Dendritic cell treated with granulocyte-macrophage colony-stimulating factor and Interleukin-4, amounts not matched to agents 40 ng/mL and 50 ng/mL, for 4 days (primary cell): Measurements from ENCODE around the gene CELA3A.
"Not testable (repeated sequence)": the region's sequence is repeated elsewhere in the genome, so short reads cannot be mapped to it uniquely, and the experiment has no call there.

ENCODE experiments used
- H3K27ac Mint-ChIP-seq: one replicate; pipeline ENCODE4 v1.8.0; 2022; ENCODE audit warnings: mild to moderate bottlenecking, mixed read lengths
- H3K27me3 Mint-ChIP-seq: one replicate; pipeline ENCODE4 v1.8.0; 2022; ENCODE audit warnings: mild to moderate bottlenecking, mixed read lengths
- H3K36me3 Mint-ChIP-seq: one replicate; pipeline ENCODE4 v1.8.0; 2022; ENCODE audit warnings: low read depth, mixed read lengths
- H3K4me1 Mint-ChIP-seq: one replicate; pipeline ENCODE4 v1.8.0; 2022; ENCODE audit warnings: low read depth, mixed read lengths
- H3K4me3 Mint-ChIP-seq: one replicate; pipeline ENCODE4 v1.8.0; 2022; ENCODE audit warnings: mild to moderate bottlenecking, moderate library complexity, mixed read lengths
- H3K9me3 Mint-ChIP-seq: one replicate; pipeline ENCODE4 v1.8.0; 2022; ENCODE audit warnings: mixed read lengths
- intact Hi-C: fragments of 100-400 bp; cut with micrococcal nuclease; formaldehyde crosslinking; loops from one replicate; pipeline ENCODE4 v1.15.0; 2022

CELA3A gene, protein sequence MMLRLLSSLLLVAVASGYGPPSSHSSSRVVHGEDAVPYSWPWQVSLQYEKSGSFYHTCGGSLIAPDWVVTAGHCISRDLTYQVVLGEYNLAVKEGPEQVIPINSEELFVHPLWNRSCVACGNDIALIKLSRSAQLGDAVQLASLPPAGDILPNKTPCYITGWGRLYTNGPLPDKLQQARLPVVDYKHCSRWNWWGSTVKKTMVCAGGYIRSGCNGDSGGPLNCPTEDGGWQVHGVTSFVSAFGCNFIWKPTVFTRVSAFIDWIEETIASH

DNA sequence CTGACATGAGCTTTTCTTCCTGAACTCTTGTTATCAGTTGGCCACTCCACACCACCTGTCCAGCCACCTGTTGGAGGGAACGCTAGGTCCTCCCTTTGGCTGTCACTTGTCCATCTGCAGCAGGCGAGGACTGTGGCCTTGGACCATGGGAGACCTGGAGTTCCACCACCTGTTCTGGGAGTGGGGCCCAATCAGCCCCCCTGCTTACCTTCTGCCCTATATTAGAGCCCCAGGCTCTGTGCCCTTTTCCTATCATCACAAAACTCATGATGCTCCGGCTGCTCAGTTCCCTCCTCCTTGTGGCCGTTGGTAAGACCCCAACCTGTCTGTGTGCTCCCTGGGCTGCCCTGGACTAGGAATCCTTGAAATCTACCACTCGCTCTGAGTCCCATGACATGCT, at the start of gene CELA3A:
Gene CELA3A (plus strand): TSS at position 249 of the 400 bp plus-strand sequence. CDS start 18 bp downstream, at position 267.
- Mint-ChIP-seq H3K9me3 (no peaks in the 10 kb centered on the region), H3K27ac (no peak within 1 kb of the TSS)

DNA sequence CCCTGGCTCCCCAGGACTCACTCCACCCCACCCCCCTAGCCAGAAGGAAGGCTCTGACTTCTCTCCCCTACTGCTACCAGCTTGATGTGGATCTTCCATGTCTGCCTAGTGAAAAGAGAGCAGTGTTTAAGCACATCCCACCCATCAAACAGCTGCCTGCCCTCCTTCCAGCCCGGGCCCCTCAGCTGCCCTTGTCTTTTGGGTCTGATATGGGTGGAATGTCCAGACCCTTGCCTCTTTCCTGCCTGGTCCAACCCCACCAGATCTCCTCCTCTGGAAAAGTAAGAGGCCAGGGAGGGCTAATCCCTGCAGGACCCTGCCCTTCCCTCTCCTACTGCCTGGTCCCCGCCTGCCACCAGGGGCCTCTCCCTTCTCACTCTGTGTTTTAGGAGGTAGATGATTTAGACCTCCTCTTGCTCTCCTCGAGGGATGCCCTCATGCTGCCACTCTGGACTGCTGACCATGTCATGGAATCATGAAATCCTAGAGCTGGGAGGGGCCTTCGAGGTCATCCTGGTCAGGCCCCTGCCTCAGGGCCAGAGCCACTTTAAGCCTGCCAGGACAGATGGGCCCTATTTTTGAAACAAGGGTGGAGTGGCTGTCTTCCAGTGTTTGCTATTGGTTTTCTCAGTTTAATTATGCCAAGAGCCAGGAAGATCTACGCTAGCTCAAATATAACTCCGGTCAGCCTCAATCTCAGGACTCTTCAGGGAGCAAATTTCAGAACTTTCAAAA, 48.5 kb upstream of the CELA3A start:
- no peaks in the 10 kb centered on the region for H3K9me3 Mint-ChIP-seq
- H3K27me3 Mint-ChIP-seq, result peaks cover 13% of the 10 kb centered on the region
- H3K4me3 Mint-ChIP-seq, result no peak overlapping the region
- intact Hi-C loops, result no loop called here
- peaks cover 7% of the 10 kb centered on the region for H3K4me1 Mint-ChIP-seq
- H3K36me3 Mint-ChIP-seq, result no peaks in the 10 kb centered on the region
- H3K27ac Mint-ChIP-seq, result no peak overlapping the region

More for the DNA sequence above, at the start of gene CELA3A:
- Mint-ChIP-seq H3K4me1 (peaks cover 10% of the 10 kb centered on the region), H3K36me3 (no peaks in the 10 kb centered on the region), H3K27me3 (peaks cover 7% of the 10 kb centered on the region), H3K4me3 (no peak within 1 kb of the TSS)
- intact Hi-C loops, result no loop called here

DNA sequence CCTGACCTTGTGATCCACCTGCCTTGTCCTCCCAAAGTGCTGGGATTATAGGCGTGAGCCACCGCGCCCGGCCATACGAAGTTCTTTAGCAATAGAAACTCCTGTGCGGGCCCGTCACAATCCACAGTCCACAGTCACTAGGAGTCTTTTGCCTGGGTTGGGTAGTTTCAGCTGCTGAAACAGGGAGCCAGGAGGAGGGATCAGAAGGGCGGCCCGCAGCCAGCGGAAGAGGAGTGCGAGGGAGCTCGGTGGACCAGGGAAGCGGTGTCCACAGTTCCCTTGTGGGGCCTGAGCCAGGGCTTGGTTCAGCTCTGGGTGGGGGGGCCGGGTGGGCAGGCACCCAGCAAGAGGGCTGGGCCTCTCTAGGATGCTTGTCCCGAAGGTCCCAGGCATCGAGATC, 46.4 kb upstream of the CELA3A start:
- no peaks in the 10 kb centered on the region for H3K36me3 Mint-ChIP-seq
- intact Hi-C loops, result no loop called here
- no peak overlapping the region for H3K4me3 Mint-ChIP-seq
- no peaks in the 10 kb centered on the region for H3K9me3 Mint-ChIP-seq
- H3K27ac Mint-ChIP-seq, result no peak overlapping the region
- peaks cover 19% of the 10 kb centered on the region for H3K27me3 Mint-ChIP-seq
- peaks cover 13% of the 10 kb centered on the region for H3K4me1 Mint-ChIP-seq

DNA sequence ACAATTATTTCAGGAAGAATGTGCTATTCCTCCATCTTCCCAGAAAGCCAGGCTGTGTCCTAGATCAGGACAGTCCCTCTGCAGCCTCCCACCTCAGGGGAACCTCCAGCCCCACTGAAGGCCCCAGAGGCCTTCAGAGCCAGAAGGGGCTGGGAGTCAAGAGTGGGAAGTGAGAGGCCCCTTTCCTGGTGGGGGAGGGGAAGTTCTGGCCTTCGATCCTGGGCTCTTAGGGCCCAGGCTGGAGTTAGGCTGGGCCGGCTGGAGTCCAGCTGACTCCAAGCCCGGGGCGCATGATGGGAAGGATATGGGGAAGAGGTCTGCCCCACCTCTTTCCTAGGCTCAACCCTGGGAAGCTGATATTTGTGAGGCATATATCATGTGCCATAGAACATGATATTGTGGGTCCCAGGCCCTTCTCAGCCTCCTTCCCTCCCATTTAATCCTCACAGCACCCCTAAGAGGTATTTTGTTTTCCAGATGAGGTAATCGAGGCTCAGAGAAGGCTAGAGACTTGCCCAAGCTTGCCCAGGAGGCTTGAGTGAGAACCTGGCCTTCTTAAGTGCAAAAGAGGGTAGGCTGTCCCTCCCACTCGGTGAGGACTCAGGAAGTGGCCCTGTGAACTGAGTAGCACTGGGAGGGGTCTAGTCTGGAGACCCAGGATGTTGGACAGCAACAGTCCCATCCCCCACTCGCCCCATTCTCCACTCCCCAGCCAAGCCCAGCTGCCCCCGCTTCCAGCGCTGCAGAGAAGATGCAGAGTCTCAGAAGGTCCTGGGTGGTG, 45.8 kb upstream of the CELA3A start:
- Mint-ChIP-seq H3K27me3 (peaks cover 19% of the 10 kb centered on the region), H3K36me3 (no peaks in the 10 kb centered on the region), H3K4me3 (no peak overlapping the region), H3K4me1 (peaks cover 13% of the 10 kb centered on the region), H3K27ac (no peak overlapping the region), H3K9me3 (no peaks in the 10 kb centered on the region)
- intact Hi-C loops, result no loop called here

DNA sequence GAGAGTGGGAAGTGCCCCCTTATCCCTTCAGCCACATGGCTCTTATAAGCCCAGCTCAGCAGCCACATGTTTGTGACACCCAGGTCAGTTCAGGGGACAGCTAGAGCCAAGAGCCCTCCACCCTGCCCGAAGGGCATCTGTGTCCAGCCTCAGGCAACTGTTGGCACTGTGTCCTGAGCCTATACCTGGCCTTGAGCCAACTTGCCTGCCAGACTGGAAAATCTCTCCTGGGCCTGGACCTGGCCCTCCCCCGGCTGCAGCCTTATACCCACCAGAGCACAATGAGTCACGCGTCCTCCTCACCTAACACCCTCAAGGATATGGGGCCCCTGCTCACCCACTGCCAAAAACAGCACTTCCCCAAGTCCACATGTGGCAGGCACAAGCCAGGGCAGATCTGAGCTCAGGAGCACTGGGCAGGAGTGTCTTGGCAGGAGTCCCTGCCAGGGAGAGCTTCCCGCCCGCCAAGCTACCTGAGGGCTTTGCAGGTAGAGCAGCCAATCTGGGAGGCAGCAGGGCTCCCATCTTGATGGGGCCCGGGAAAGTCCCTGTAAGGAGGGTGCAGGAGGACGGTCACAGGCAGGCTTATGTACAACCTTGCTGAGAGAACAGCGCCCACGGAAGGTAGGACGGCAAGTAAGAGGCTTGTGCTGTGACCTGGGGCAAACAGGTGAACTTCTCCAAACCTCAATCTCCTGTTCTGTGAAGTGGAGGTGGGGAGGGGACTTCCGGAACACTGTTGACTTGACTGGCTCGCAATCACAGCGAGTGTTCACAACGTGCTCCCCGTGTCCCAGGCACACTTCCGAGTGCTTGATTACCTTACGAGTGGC, 44.5 kb upstream of the CELA3A start:
- Mint-ChIP-seq H3K27me3 (peaks cover 19% of the 10 kb centered on the region), H3K4me1 (peaks cover 13% of the 10 kb centered on the region), H3K4me3 (no peak overlapping the region), H3K27ac (no peak overlapping the region), H3K9me3 (no peaks in the 10 kb centered on the region), H3K36me3 (no peaks in the 10 kb centered on the region)
- intact Hi-C loops, result no loop called here

DNA sequence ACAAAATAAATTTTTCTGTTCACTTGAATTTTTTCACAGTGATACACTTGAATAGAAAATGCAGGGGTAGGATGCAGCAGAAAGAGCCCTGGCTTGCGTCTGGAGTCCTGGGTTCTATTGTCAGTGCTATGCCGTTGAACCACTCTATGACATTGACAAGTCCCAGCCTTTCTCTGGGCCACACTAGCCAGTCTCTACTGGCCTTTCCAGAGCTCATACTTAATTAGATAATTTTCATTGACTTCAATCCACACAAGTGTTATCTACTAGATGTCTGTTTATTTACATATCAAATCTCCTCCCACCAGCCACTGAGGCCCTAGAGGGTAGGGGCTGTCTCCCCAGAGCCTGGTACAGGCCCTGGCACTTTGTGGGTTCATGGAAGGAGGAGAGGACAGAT, 40.1 kb upstream of the CELA3A start:
- no peak overlapping the region for H3K27ac Mint-ChIP-seq
- H3K4me3 Mint-ChIP-seq, result no peak overlapping the region
- H3K4me1 Mint-ChIP-seq, result peaks cover 19% of the 10 kb centered on the region

DNA sequence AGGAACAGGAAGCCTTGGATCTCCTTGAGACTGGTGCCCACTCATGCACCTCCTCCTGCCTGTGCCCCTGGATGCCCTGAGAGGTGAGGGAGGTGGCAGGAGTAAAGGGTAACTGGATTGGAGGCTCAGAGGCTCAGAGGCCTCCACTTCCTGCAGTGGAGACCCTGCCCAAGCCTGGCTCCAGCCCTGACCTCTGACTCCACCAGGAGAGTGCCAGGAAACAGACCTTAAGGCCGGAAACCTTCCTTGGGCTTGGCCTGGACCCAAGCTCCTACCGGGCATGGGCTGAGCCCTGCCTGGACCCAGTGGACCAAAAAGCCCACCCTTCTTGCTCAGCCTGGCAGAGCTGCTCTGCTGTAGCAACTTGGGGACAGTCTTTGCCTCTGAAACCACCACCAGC, 39.7 kb upstream of the CELA3A start:
- Mint-ChIP-seq H3K27ac (no peak overlapping the region), H3K4me3 (no peak overlapping the region)
- intact Hi-C loops, result loop anchor here (10.0 kb wide), 1 partner anchor 97 kb away; no protein-coding TSS in a partner anchor

More for the DNA sequence above, 40.1 kb upstream of the CELA3A start:
- intact Hi-C loops, result loop anchor here (10.0 kb wide), 1 partner anchor 97 kb away; no protein-coding TSS in a partner anchor
- Mint-ChIP-seq H3K27me3 (peaks cover 22% of the 10 kb centered on the region), H3K9me3 (no peaks in the 10 kb centered on the region), H3K36me3 (no peaks in the 10 kb centered on the region)

DNA sequence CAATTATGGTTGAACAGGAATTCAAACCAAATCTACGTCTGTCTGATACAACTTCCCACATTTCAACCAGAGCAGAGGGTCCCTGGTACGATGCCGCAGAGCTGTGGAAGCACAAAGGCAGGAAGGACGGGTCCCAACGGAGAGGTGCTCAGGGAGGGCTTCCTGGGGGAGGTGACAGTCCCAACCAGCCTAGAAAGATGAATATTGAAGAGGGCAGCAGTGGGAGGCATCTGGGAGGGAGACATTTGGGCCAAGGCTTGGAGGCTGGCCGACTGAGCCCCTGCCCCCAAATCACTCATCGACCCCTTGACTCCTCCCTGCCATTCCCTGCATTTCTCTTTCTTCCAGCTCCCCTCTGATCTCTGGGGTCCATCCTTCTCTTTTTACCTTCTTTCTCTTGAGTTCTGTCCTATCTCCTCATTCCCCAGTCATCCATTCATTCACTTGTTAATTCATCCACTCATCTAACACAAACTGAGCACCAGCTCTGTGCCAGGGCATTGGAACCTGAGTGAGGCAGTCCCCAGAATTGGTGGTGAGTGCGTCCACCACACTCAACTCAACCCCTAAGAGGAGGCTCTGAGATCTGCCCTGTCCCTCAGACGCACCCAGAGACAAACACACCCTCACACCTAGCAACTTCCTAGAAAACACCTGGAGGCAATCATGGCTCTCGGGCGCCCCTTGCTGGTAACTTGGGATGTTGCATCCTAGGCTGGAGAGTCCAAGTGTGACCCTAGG, 37.8 kb upstream of the CELA3A start:
- Mint-ChIP-seq H3K9me3 (no peaks in the 10 kb centered on the region), H3K36me3 (no peaks in the 10 kb centered on the region), H3K27ac (no peak overlapping the region), H3K27me3 (peaks cover 3% of the 10 kb centered on the region), H3K4me1 (peaks cover 12% of the 10 kb centered on the region), H3K4me3 (no peak overlapping the region)
- intact Hi-C loops, result loop anchor here (2.0 to 10.0 kb wide), 2 partner anchors 99 to 261 kb away; no protein-coding TSS in a partner anchor

More for the DNA sequence above, 39.7 kb upstream of the CELA3A start:
- peaks cover 18% of the 10 kb centered on the region for H3K27me3 Mint-ChIP-seq
- H3K9me3 Mint-ChIP-seq, result no peaks in the 10 kb centered on the region
- H3K36me3 Mint-ChIP-seq, result no peaks in the 10 kb centered on the region
- peaks cover 22% of the 10 kb centered on the region for H3K4me1 Mint-ChIP-seq

DNA sequence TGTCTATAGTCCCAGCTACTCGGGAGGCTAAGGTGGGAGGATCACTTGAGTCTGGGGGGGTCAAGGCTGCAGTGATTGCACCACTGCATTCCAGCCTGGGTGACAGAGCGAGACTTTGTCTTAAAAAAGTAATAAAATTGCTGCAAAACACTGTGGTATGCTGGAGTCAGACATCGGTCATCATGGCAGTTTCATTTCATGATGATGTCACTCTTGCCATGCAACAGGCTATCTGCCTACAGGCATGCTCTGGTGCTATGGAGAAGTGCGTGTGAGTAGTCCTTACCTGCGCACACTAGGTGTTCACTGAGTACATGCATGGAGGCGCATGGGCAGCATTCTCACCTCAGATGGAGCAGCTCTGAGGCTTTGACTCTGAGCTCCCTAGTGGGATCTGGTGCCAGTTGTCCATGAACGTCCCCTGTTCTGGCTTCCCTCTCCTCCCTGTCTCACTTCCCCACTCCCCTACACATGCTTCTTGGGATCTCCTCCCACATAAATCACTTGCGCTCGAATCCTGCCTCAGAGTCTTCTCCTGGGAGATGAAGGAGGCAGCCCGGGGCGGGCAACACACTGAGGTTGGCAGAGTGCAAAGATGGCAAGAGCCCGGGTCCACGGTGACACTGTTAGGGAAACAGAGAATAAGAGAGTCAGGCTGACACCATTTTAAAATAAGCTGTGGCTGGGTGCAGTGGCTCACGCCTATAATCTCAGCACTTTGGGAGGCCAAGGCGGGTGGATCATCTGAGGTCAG, 35.0 kb upstream of the CELA3A start:
- H3K4me3 Mint-ChIP-seq, result no peak overlapping the region
- intact Hi-C loops, result loop anchor here (10.0 kb wide), 1 partner anchor 102 kb away; no protein-coding TSS in a partner anchor
- no peaks in the 10 kb centered on the region for H3K36me3 Mint-ChIP-seq
- H3K27me3 Mint-ChIP-seq, result peaks cover 3% of the 10 kb centered on the region
- peaks cover 12% of the 10 kb centered on the region for H3K4me1 Mint-ChIP-seq
- H3K9me3 Mint-ChIP-seq, result no peaks in the 10 kb centered on the region
- H3K27ac Mint-ChIP-seq, result no peak overlapping the region

DNA sequence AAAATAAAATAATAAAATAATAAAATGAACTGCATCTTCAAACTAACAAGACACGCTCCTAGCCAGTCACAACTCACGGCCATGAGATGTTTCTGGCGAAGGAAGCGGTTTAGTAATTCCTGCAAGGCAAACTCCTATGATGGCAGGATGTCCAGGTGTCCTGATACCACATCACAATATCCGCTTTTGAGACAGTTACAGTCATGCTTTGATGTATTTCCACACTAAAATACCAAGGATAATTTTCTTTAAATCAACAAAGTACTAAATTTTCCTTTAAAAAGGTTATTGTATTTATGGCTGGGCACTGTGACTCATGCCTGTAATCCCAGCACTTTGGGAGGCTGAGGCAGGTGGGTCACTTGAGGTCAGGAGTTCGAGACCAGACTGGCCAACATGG, 34.2 kb upstream of the CELA3A start:
- not testable (repeated sequence) for H3K9me3 Mint-ChIP-seq, H3K27ac Mint-ChIP-seq, H3K36me3 Mint-ChIP-seq, H3K4me3 Mint-ChIP-seq, H3K27me3 Mint-ChIP-seq
- H3K4me1 Mint-ChIP-seq, result peaks cover 12% of the 10 kb centered on the region
- intact Hi-C loops, result loop anchor here (10.0 kb wide), 1 partner anchor 102 kb away; no protein-coding TSS in a partner anchor

DNA sequence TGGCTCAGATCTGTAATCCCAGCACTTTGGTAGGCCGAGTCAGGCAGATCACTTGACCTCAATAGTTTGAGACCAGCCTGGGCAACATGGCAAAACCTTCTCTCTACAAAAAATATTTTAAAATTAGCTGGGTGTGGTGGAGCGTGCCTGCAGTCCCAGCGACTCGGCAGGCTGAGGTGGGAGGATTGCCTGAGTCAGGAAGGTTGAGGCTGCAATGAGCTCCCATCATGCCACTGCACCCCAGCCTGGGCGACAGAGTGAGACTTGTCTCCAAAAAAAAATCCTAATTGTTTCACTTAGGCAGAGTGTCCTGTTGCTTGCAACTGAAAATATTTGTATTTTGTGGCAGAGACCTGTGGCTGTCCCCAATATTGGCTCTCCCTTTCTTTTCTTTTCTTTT, 32.4 kb upstream of the CELA3A start:
- not testable (repeated sequence) for H3K27me3 Mint-ChIP-seq, H3K9me3 Mint-ChIP-seq, H3K27ac Mint-ChIP-seq, H3K4me3 Mint-ChIP-seq, H3K4me1 Mint-ChIP-seq, H3K36me3 Mint-ChIP-seq
- intact Hi-C loops, result loop anchor here (10.0 kb wide), 1 partner anchor 104 kb away; no protein-coding TSS in a partner anchor

DNA sequence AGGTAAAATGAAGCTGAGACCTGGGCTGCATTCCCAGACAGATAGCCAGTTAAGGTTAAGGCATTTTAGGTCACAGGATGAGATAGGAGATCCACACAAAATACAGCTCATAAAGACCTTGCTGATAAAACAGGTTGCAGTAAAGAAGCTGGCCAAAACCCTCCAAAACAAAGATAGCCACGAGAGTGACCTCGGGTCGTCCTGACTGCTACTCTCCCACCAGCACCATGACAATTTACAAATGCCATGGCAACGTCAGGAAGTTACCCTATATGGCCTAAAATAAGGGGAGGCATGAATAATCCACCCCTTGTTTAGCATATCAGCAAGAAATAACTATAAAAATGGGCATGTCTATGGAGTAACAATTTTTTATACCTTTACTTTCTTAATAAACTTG, 30.9 kb upstream of the CELA3A start:
- intact Hi-C loops, H3K36me3 Mint-ChIP-seq, H3K4me3 Mint-ChIP-seq, H3K4me1 Mint-ChIP-seq, H3K9me3 Mint-ChIP-seq, H3K27ac Mint-ChIP-seq, H3K27me3 Mint-ChIP-seq: not testable (repeated sequence)
